ENCODE results near the gene SIGLEC6. TPM values are rescaled to one million over a fixed set of nuclear protein-coding genes. Genes with fewer than 3 reads are reported as not detected.

SIGLEC6 gene
- total and polyA plus RNA-seq, 12 donors: 0.15 to 0.42 (median 0.21) TPM; not detected in 5

- no peak for ATAC-seq
- Histone ChIP-seq H3K36me3 (no peaks in the 10 kb centered on the region), H3K27me3 (peaks cover 0 to 77% (median 53%) of the 10 kb centered on the region in 7 donors), H3K9me3 (no peaks in the 10 kb centered on the region), H3K27ac (no peak overlapping the region), H3K4me1 (peaks cover 0 to 4% (median 0%) of the 10 kb centered on the region in 9 donors), H3K4me3 (no peak overlapping the region)
- WGBS, 2 donors: 82 to 83% methylated on average over 6 of the region's 6 CpGs
- no peak for TF ChIP-seq CTCF (IDR thresholded peaks at IDR 0.05)
- DNase-seq: no peak
- intact Hi-C loops (cut with DNase I): no loop called here
Observed at GRCh38 chr19:51544038-51544437, 12.6 kb upstream of the SIGLEC6 start.

GRCh38 chr19:51542699-51543098 lies 11.2 kb upstream of the SIGLEC6 start:
- Histone ChIP-seq H3K9me3 (no peaks in the 10 kb centered on the region), H3K36me3 (no peaks in the 10 kb centered on the region), H3K4me3 (no peak overlapping the region), H3K4me1 (peaks cover 0 to 4% (median 0%) of the 10 kb centered on the region in 9 donors), H3K27ac (no peak overlapping the region), H3K27me3 (peaks cover 6 to 84% (median 62%) of the 10 kb centered on the region in 7 donors)
- no peak for TF ChIP-seq CTCF (IDR thresholded peaks at IDR 0.05)
- intact Hi-C loops (cut with DNase I): no loop called here
- DNase-seq (no peak), ATAC-seq (no peak)
- WGBS, 2 donors: 56 to 67% methylated on average over 5 of the region's 5 CpGs

GRCh38 chr19:51541458-51542357 lies 10.2 kb upstream of the SIGLEC6 start:
- no peak for ATAC-seq
- intact Hi-C loops (cut with DNase I): no loop called here
- no peak for TF ChIP-seq CTCF (IDR thresholded peaks at IDR 0.05)
- DNase-seq: no peak
- Histone ChIP-seq H3K9me3 (no peaks in the 10 kb centered on the region), H3K4me3 (no peak overlapping the region), H3K36me3 (no peaks in the 10 kb centered on the region), H3K4me1 (peaks cover 0 to 4% (median 0%) of the 10 kb centered on the region in 9 donors), H3K27me3 (peaks cover 6 to 84% (median 53%) of the 10 kb centered on the region in 7 donors), H3K27ac (no peak overlapping the region)
- 50 to 51% methylated on average over 10 of the region's 10 CpGs for WGBS, 2 donors

GRCh38 chr19:51539821-51540366 lies 8.4 kb upstream of the SIGLEC6 start:
- TF ChIP-seq CTCF (IDR thresholded peaks at IDR 0.05): no peak
- DNase-seq: no peak
- Histone ChIP-seq H3K4me3 (no peak overlapping the region), H3K27me3 (peaks cover 6 to 69% (median 46%) of the 10 kb centered on the region in 7 donors), H3K36me3 (no peaks in the 10 kb centered on the region), H3K27ac (no peak overlapping the region), H3K9me3 (peaks cover 0 to 14% (median 0%) of the 10 kb centered on the region in 11 donors), H3K4me1 (no peaks in the 10 kb centered on the region)
- intact Hi-C loops (cut with DNase I): no loop called here
- 83 to 90% methylated on average over 4 of the region's 4 CpGs for WGBS, 2 donors
- ATAC-seq: no peak
